CD4-positive, alpha-beta memory T cell (primary cell): ENCODE data around the gene SPTBN4. TPM values are rescaled to one million over a fixed set of nuclear protein-coding genes. Genes with fewer than 3 reads are reported as not detected.
"Not testable (repeated sequence)": the region's sequence is repeated elsewhere in the genome, so short reads cannot be mapped to it uniquely, and the experiment has no call there.

Experiments
- CTCF ChIA-PET: fragments of 350-600 bp; sonication (Branson Sonifier 250); formaldehyde crosslinking; loops from one replicate; lab custom pipeline; 2021; ENCODE audit warnings: inconsistent platforms; ENCODE audit not compliant: partially characterized antibody; lab: Charles Lee
- POLR2A ChIA-PET: fragments of 350-600 bp; sonication (Branson Sonifier 250); formaldehyde crosslinking; loops from one replicate; lab custom pipeline; 2021; ENCODE audit not compliant: partially characterized antibody; lab: Charles Lee
- DNase-seq, 5 donors: peaks; one replicate each; pipeline versions ENCODE4 v3.0.0 to v3.0.0-alpha.2; 2020 to 2022; ENCODE audit warnings: mixed read lengths in 1 of 5
- H3K27ac ChIP-seq: one replicate; pipeline ENCODE4 v1.7.0; 2013; ENCODE audit warnings: low read depth, low read length
- H3K27me3 ChIP-seq: 2 replicates; pipeline ENCODE4 v1.7.0; 2013; ENCODE audit warnings: mild to moderate bottlenecking, low read length, moderate library complexity; ENCODE audit not compliant: insufficient read depth
- H3K36me3 ChIP-seq: 2 replicates; pipeline ENCODE4 v1.7.0; 2013; ENCODE audit warnings: mild to moderate bottlenecking, low read length, moderate library complexity; ENCODE audit not compliant: insufficient read depth
- H3K4me1 ChIP-seq: 2 replicates; pipeline ENCODE4 v1.7.0; 2013; ENCODE audit warnings: mild to moderate bottlenecking, low read length, moderate library complexity; ENCODE audit not compliant: insufficient read depth
- H3K4me3 ChIP-seq, 2 donors: one replicate each; pipeline ENCODE4 v1.7.0; 2013; ENCODE audit warnings: low read length in 2 of 2, mild to moderate bottlenecking in 1 of 2
- H3K9me3 ChIP-seq, 2 donors: one replicate each; pipeline ENCODE4 v1.7.0; 2013; ENCODE audit warnings: low read length in 2 of 2, control low read depth in 1 of 2; ENCODE audit not compliant: control insufficient read depth in 1 of 2
- H3K27ac Mint-ChIP-seq, 7 donors: one replicate each; pipeline ENCODE4 v1.8.0; 2020 to 2021; ENCODE audit warnings: mixed read lengths in 7 of 7, mild to moderate bottlenecking in 6 of 7, inconsistent platforms in 3 of 7, moderate library complexity in 3 of 7
- H3K27me3 Mint-ChIP-seq, 2 donors: one replicate each; pipeline ENCODE4 v1.8.0; 2020 to 2021; ENCODE audit warnings: mixed read lengths in 2 of 2
- H3K36me3 Mint-ChIP-seq, 2 donors: one replicate each; pipeline ENCODE4 v1.8.0; 2020 to 2021; ENCODE audit warnings: mixed read lengths in 2 of 2, inconsistent platforms in 1 of 2, mild to moderate bottlenecking in 1 of 2
- H3K4me1 Mint-ChIP-seq, 4 donors: one replicate each; pipeline ENCODE4 v1.8.0; 2020 to 2021; ENCODE audit warnings: mixed read lengths in 4 of 4, mild to moderate bottlenecking in 1 of 4
- H3K4me3 Mint-ChIP-seq, 8 donors: one replicate each; pipeline ENCODE4 v1.8.0; 2020 to 2021; ENCODE audit warnings: mixed read lengths in 8 of 8, mild to moderate bottlenecking in 7 of 8, moderate library complexity in 6 of 8, inconsistent platforms in 3 of 8
- H3K9me3 Mint-ChIP-seq, 8 donors: one replicate each; pipeline ENCODE4 v1.8.0; 2020 to 2021; ENCODE audit warnings: mixed read lengths in 8 of 8, mild to moderate bottlenecking in 5 of 8, inconsistent platforms in 3 of 8, moderate library complexity in 1 of 8
- intact Hi-C: fragments of 100-400 bp; cut with micrococcal nuclease; formaldehyde crosslinking; loops from one replicate; pipeline ENCODE4 v1.15.1; 2023
- polyA plus RNA-seq, 2 donors: library from polyadenylated mRNA; unstranded; fragments of 300-500 nt; fragmentation: Illumina TruSeq; gene quantifications; one replicate each; pipeline ENCODE4 v1.2.3, GENCODE V29; 2021
- total RNA-seq, 2 experiments: library from RNA; stranded (reverse); gene quantifications; one replicate each; pipeline ENCODE4 v1.2.3, GENCODE V29; 2021

The SPTBN4 gene
- total and polyA plus RNA-seq, 4 experiments from 2014 or later = 0.02 to 0.30 (median 0.17) TPM; not detected in 1

- Mint-ChIP-seq H3K4me1 (peaks cover 7 to 20% (median 11%) of the 10 kb centered on the region in 4 donors), H3K9me3 (peaks cover 0 to 11% (median 0%) of the 10 kb centered on the region in 8 donors), H3K36me3 (no peaks in the 10 kb centered on the region), H3K27me3 (peaks cover 16 to 27% of the 10 kb centered on the region in 2 donors), H3K27ac (no peak overlapping the region), H3K4me3 (no peak overlapping the region)
- no peaks in the 10 kb centered on the region for H3K36me3 ChIP-seq
- ChIA-PET POLR2A (no interaction called here), CTCF (interaction anchor here (0.8 to 2.5 kb wide), 4 partner anchors 15 to 100 kb away, joined by 3 to 8 read pairs (median 6); no protein-coding TSS in a partner anchor)
- H3K9me3 ChIP-seq = no peaks in the 10 kb centered on the region
- H3K27me3 ChIP-seq = peaks cover 9% of the 10 kb centered on the region
- H3K27ac ChIP-seq = no peak overlapping the region
- intact Hi-C loops = no loop called here
- peaks cover 9% of the 10 kb centered on the region for H3K4me1 ChIP-seq
- no peak overlapping the region for H3K4me3 ChIP-seq
- no peak for DNase-seq
Measured at GRCh38 chr19:40534148-40534547, 67.3 kb downstream of the SPTBN4 start.

- Histone ChIP-seq H3K27ac (no peak overlapping the region), H3K27me3 (no peaks in the 10 kb centered on the region), H3K4me1 (no peaks in the 10 kb centered on the region), H3K4me3 (no peak overlapping the region), H3K9me3 (no peaks in the 10 kb centered on the region), H3K36me3 (no peaks in the 10 kb centered on the region)
- Mint-ChIP-seq H3K27me3 (peaks cover 3 to 7% of the 10 kb centered on the region in 2 donors), H3K9me3 (peaks cover 0 to 5% (median 0%) of the 10 kb centered on the region in 8 donors), H3K4me3 (no peak overlapping the region), H3K27ac (no peak overlapping the region), H3K4me1 (peaks cover 0 to 1% (median under 1%) of the 10 kb centered on the region in 4 donors), H3K36me3 (no peaks in the 10 kb centered on the region)
- DNase-seq = no peak
- intact Hi-C loops = no loop called here
- ChIA-PET CTCF (no interaction called here), POLR2A (no interaction called here)
Measured at GRCh38 chr19:40539070-40539469, 72.3 kb downstream of the SPTBN4 start.

GRCh38 chr19:40542202-40542859, 75.5 kb downstream of the SPTBN4 start:
- CTCF ChIA-PET = interaction anchor here (4.9 kb wide), 1 partner anchor 92 kb away, joined by 40 read pairs; no protein-coding TSS in a partner anchor

GRCh38 chr19:40543029-40543597, 76.3 kb downstream of the SPTBN4 start:
- Mint-ChIP-seq H3K36me3 (no peaks in the 10 kb centered on the region), H3K4me1 (peaks cover 0 to 1% (median under 1%) of the 10 kb centered on the region in 4 donors), H3K27ac (peak overlapping the region in 1 of 7 donors; percentile 18), H3K27me3 (peaks cover 11 to 12% of the 10 kb centered on the region in 2 donors), H3K9me3 (peaks cover 0 to 4% (median 2%) of the 10 kb centered on the region in 8 donors), H3K4me3 (no peak overlapping the region)
- no peak overlapping the region for H3K4me3 ChIP-seq
- no peaks in the 10 kb centered on the region for H3K36me3 ChIP-seq
- no peaks in the 10 kb centered on the region for H3K9me3 ChIP-seq
- CTCF ChIA-PET = interaction anchor here (4.9 kb wide), 1 partner anchor 91 kb away, joined by 40 read pairs; no protein-coding TSS in a partner anchor
- POLR2A ChIA-PET = no interaction called here
- no peaks in the 10 kb centered on the region for H3K27me3 ChIP-seq
- no peaks in the 10 kb centered on the region for H3K4me1 ChIP-seq
- intact Hi-C loops = no loop called here
- DNase-seq = no peak
- H3K27ac ChIP-seq = no peak overlapping the region

More at GRCh38 chr19:40542202-40542859, 75.5 kb downstream of the SPTBN4 start:
- POLR2A ChIA-PET = no interaction called here
- Mint-ChIP-seq H3K27ac (peak overlapping the region in 1 of 7 donors; percentile 18), H3K36me3 (no peaks in the 10 kb centered on the region), H3K27me3 (peaks cover 7 to 9% of the 10 kb centered on the region in 2 donors), H3K9me3 (peaks cover 0 to 4% (median 2%) of the 10 kb centered on the region in 8 donors), H3K4me3 (no peak overlapping the region), H3K4me1 (peaks cover 0 to 1% (median under 1%) of the 10 kb centered on the region in 4 donors)
- DNase-seq = no peak
- Histone ChIP-seq H3K4me3 (no peak overlapping the region), H3K27ac (no peak overlapping the region), H3K4me1 (no peaks in the 10 kb centered on the region), H3K27me3 (no peaks in the 10 kb centered on the region), H3K36me3 (no peaks in the 10 kb centered on the region), H3K9me3 (no peaks in the 10 kb centered on the region)
- intact Hi-C loops = no loop called here

GRCh38 chr19:40546153-40546841, 79.5 kb downstream of the SPTBN4 start:
- H3K9me3 ChIP-seq, H3K27ac ChIP-seq, H3K36me3 Mint-ChIP-seq, H3K4me3 Mint-ChIP-seq, intact Hi-C loops, H3K27me3 ChIP-seq, H3K4me1 ChIP-seq, POLR2A ChIA-PET, H3K9me3 Mint-ChIP-seq, DNase-seq, H3K27ac Mint-ChIP-seq, H3K4me3 ChIP-seq, H3K36me3 ChIP-seq: not testable (repeated sequence)
- Mint-ChIP-seq H3K27me3 (peaks cover 21 to 32% of the 10 kb centered on the region in 2 donors), H3K4me1 (peaks cover 3 to 11% (median 7%) of the 10 kb centered on the region in 4 donors)
- CTCF ChIA-PET = interaction anchor here (0.6 to 1.1 kb wide), 3 partner anchors 14 to 164 kb away, joined by 3 read pairs; no protein-coding TSS in a partner anchor

- H3K27me3 ChIP-seq, POLR2A ChIA-PET, H3K27ac ChIP-seq, H3K4me3 Mint-ChIP-seq, DNase-seq, H3K36me3 ChIP-seq, H3K4me1 ChIP-seq, H3K4me3 ChIP-seq, H3K9me3 ChIP-seq, H3K36me3 Mint-ChIP-seq, H3K27ac Mint-ChIP-seq, H3K9me3 Mint-ChIP-seq, intact Hi-C loops: not testable (repeated sequence)
- H3K4me1 Mint-ChIP-seq = peaks cover 3 to 11% (median 6%) of the 10 kb centered on the region in 4 donors
- H3K27me3 Mint-ChIP-seq = peaks cover 22 to 34% of the 10 kb centered on the region in 2 donors
- CTCF ChIA-PET = interaction anchor here (0.8 to 2.7 kb wide), 2 partner anchors 56 to 87 kb away, joined by 3 to 26 read pairs; no protein-coding TSS in a partner anchor
Measured at GRCh38 chr19:40547190-40547589, 80.4 kb downstream of the SPTBN4 start.
